HCT116 (cell line): ENCODE measurements around the gene ACTR3C. TPM values are rescaled to one million over a fixed set of nuclear protein-coding genes. Genes with fewer than 3 reads are reported as not detected.

Source experiments
- ATAC-seq: fragments of 200-7000 bp; cut with Tn5 transposase; 2 replicates; pipeline ENCODE4 v1.9.1; 2020; ENCODE audit warnings: mild to moderate bottlenecking, moderate library complexity
- BruUV-seq: library from RNA; stranded (reverse); fragments of 400-500 nt; replicated peaks from 2 replicates; lab custom pipeline; 2021; lab: Mats Ljungman, UMichigan
- CTCF ChIA-PET: fragments of 300-600 bp; sonication (Branson Sonifier 250); formaldehyde crosslinking; loops from one replicate; lab custom pipeline; 2021; ENCODE audit warnings: antibody characterized with exemption; lab: Charles Lee
- POLR2A ChIA-PET: fragments of 300-600, 350-600 bp; sonication (Branson Sonifier 250); formaldehyde crosslinking; loops from one replicate; lab custom pipeline; 2021; ENCODE audit warnings: antibody characterized with exemption; lab: Charles Lee
- RAD21 ChIA-PET, 2 experiments: fragments of 300-600 bp; sonication (Branson Sonifier 250); formaldehyde crosslinking; loops; one replicate each; lab custom pipeline; 2023; ENCODE audit warnings: low total read pairs in 2 of 2; ENCODE audit not compliant: uncharacterized antibody in 2 of 2, unreplicated experiment in 2 of 2, low non-redundant PET in 1 of 2; lab: Charles Lee
- DNase-seq: peaks from one replicate; pipeline ENCODE4 v3.0.0-alpha.2; 2010; ENCODE audit warnings: low read depth, low spot score
- H2AFZ ChIP-seq: fragments of 200-600 bp; shearing (Covaris generic), sonication (generic); 2 replicates; pipeline ENCODE4 v1.6.1; 2017; ENCODE audit warnings: low read depth, mixed run types, mixed read lengths, antibody characterized with exemption, low read length; ENCODE audit not compliant: poor library complexity, severe bottlenecking
- H3K27ac ChIP-seq: 2 replicates; pipeline ENCODE4 v1.5.1; 2012; ENCODE audit warnings: low read depth, low read length
- H3K27me3 ChIP-seq: fragments of 200-600 bp; sonication (generic); 2 replicates; pipeline ENCODE4 v1.6.1; 2016; ENCODE audit warnings: mixed run types, low read length, mixed read lengths; ENCODE audit not compliant: insufficient read depth
- H3K36me3 ChIP-seq, 2 experiments: fragments of 200-500 bp in 1 of 2; fragments of 200-600 bp in 1 of 2; sonication (Bioruptor generic) in 1 of 2; sonication (generic) in 1 of 2; 2 replicates each; pipeline versions ENCODE4 v1.5.1 to v1.6.1; 2014 to 2016; ENCODE audit warnings: low read length in 2 of 2, inconsistent platforms in 1 of 2, mixed read lengths in 1 of 2, mixed run types in 1 of 2; ENCODE audit not compliant: insufficient read depth in 2 of 2, control insufficient read depth in 1 of 2
- H3K4me1 ChIP-seq, 2 experiments: fragments of 200-600 bp in 1 of 2; sonication (generic) in 1 of 2; 2 replicates each; pipeline versions ENCODE4 v1.5.1 to v1.6.1; 2012 to 2017; ENCODE audit warnings: low read length in 2 of 2, inconsistent platforms in 1 of 2, mild to moderate bottlenecking in 1 of 2, mixed read lengths in 1 of 2, mixed run types in 1 of 2, moderate library complexity in 1 of 2; ENCODE audit not compliant: insufficient read depth in 2 of 2, control insufficient read depth in 1 of 2
- H3K4me2 ChIP-seq: fragments of 200-600 bp; sonication (generic); 2 replicates; pipeline ENCODE4 v1.6.1; 2017; ENCODE audit warnings: mixed run types, low read length, mixed read lengths
- H3K4me3 ChIP-seq, 2 experiments: fragments of 200-600 bp in 1 of 2; sonication (generic) in 1 of 2; replicated peaks in 1 of 2; 2 replicates each; pipeline ENCODE4 v1.5.1; 2011 to 2016; ENCODE audit warnings: low read length in 2 of 2, control low read depth in 1 of 2, low read depth in 1 of 2, mild to moderate bottlenecking in 1 of 2, mixed read lengths in 1 of 2, mixed run types in 1 of 2
- H3K79me2 ChIP-seq: fragments of 200-600 bp; sonication (generic); 2 replicates; pipeline ENCODE4 v1.6.1; 2017; ENCODE audit warnings: mild to moderate bottlenecking, mixed run types, low read length, moderate library complexity, mixed read lengths; ENCODE audit not compliant: insufficient read depth
- H3K9ac ChIP-seq: fragments of 200-600 bp; sonication (generic); 2 replicates; pipeline ENCODE4 v1.6.1; 2016; ENCODE audit warnings: low read length, mixed read lengths
- H3K9me2 ChIP-seq: fragments of 200-600 bp; sonication (generic), shearing (Covaris generic); 2 replicates; pipeline ENCODE4 v1.6.1; 2017; ENCODE audit warnings: mixed run types, mild to moderate bottlenecking, moderate library complexity; ENCODE audit not compliant: insufficient read depth
- H3K9me3 ChIP-seq, 2 experiments: fragments of 200-500 bp in 1 of 2; fragments of 200-600 bp in 1 of 2; sonication (Bioruptor generic) in 1 of 2; sonication (generic) in 1 of 2; 2 replicates each; pipeline ENCODE4 v1.6.1; 2014 to 2017; ENCODE audit warnings: low read length in 2 of 2, mixed read lengths in 2 of 2, inconsistent platforms in 1 of 2, low read depth in 1 of 2, mild to moderate bottlenecking in 1 of 2, mixed run types in 1 of 2, moderate library complexity in 1 of 2; ENCODE audit not compliant: control insufficient read depth in 1 of 2, insufficient read depth in 1 of 2
- H4K20me1 ChIP-seq: fragments of 200-600 bp; sonication (generic), shearing (Covaris generic); 2 replicates; pipeline ENCODE4 v1.6.1; 2017; ENCODE audit warnings: mixed run types, mild to moderate bottlenecking, moderate library complexity; ENCODE audit not compliant: insufficient read depth
- CEBPB ChIP-seq: IDR thresholded peaks from 2 replicates; pipeline ENCODE4 v1.6.1; 2012; ENCODE audit warnings: low read depth
- ELF1 ChIP-seq: IDR thresholded peaks from 2 replicates; pipeline ENCODE4 v1.6.1; 2012; ENCODE audit warnings: low read depth, borderline replicate concordance
- POLR2A ChIP-seq: IDR thresholded peaks from 2 replicates; pipeline ENCODE4 v1.7.0; 2011; ENCODE audit warnings: borderline replicate concordance; ENCODE audit not compliant: insufficient read depth, insufficient read length; ENCODE audit errors: extremely low read depth
- RAD21 ChIP-seq: IDR thresholded peaks from 2 replicates; pipeline ENCODE4 v1.6.1; 2012; ENCODE audit warnings: low read depth, mild to moderate bottlenecking
- SIN3A ChIP-seq: IDR thresholded peaks from 2 replicates; pipeline ENCODE4 v1.6.1; 2012; ENCODE audit warnings: low read depth
- SP1 ChIP-seq: IDR thresholded peaks from 2 replicates; pipeline ENCODE4 v1.6.1; 2012; ENCODE audit warnings: low read depth
- SRF ChIP-seq: IDR thresholded peaks from 2 replicates; pipeline ENCODE4 v1.6.1; 2012; ENCODE audit warnings: low read depth
- TCF7L2 ChIP-seq: IDR thresholded peaks from 2 replicates; pipeline ENCODE4 v1.7.0; 2011; ENCODE audit warnings: borderline replicate concordance, inconsistent platforms; ENCODE audit not compliant: insufficient read depth, insufficient read length; ENCODE audit errors: extremely low read depth
- YY1 ChIP-seq: IDR thresholded peaks from 2 replicates; pipeline ENCODE4 v1.6.1; 2011; ENCODE audit warnings: low read length, low read depth, moderate library complexity, mild to moderate bottlenecking; ENCODE audit not compliant: insufficient replicate concordance; ENCODE audit errors: extremely low read depth
- ZFX ChIP-seq: fragments of 450-650 bp; IDR thresholded peaks from 2 replicates; pipeline ENCODE4 v1.6.1; 2017
- intact Hi-C: fragments of 100-400 bp; cut with micrococcal nuclease; formaldehyde crosslinking; loops from 2 replicates; pipeline ENCODE4 v1.10.0; 2022
- total RNA-seq: library from RNA; stranded (reverse); gene quantifications from one replicate; pipeline ENCODE4 v1.2.1, GENCODE V29; 2021; ENCODE audit not compliant: unreplicated experiment
- TF ChIP-seq, protein P1 (sequence below): IDR thresholded peaks from 2 replicates; pipeline ENCODE4 v1.6.1; 2012
- TF ChIP-seq, protein P2 (sequence below): IDR thresholded peaks from 2 replicates; pipeline ENCODE4 v1.6.1; 2012
- TF ChIP-seq, protein P3 (sequence below): IDR thresholded peaks from 2 replicates; pipeline ENCODE4 v1.6.1; 2011; ENCODE audit warnings: mild to moderate bottlenecking, low read length, moderate library complexity; ENCODE audit not compliant: insufficient replicate concordance; ENCODE audit errors: extremely low read depth

The ACTR3C gene
- total RNA-seq, 1 experiment from 2014 or later, result 2.0 TPM

DNA sequence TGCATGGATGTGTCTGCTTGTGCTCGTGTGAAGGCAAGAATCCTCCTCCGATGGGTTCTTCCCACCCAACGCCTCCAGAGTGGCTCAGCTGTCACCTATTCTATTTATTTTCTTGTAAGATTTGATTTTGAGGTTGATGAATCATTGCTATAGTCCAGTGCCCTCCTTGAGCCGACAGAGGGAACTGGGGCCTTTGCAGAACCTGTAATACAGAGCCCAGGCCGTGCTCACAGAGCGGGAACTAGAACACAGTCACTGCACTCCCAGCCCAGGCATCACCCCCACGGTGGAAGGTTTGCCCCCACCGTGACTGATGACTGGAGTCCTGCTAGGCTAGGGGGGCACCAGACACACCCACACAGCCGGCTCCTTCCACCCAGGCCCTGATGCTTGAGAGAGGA is 16.1 kb upstream of the ACTR3C start:
- intact Hi-C loops, result no loop called here
- ChIA-PET POLR2A (no interaction called here), RAD21 (no interaction called here)
- no peak overlapping the region for H3K9ac ChIP-seq
- BruUV-seq, result no TSS peak
- no peak overlapping the region for H3K4me3 ChIP-seq
- no peaks in the 10 kb centered on the region for H3K9me2 ChIP-seq
- H3K79me2 ChIP-seq, result no peaks in the 10 kb centered on the region
- H3K27me3 ChIP-seq, result no peaks in the 10 kb centered on the region
- H3K9me3 ChIP-seq, result no peaks in the 10 kb centered on the region
- H3K27ac ChIP-seq, result no peak overlapping the region
- DNase-seq (no peak), ATAC-seq (no peak)
- no peaks in the 10 kb centered on the region for H3K36me3 ChIP-seq
- no peaks in the 10 kb centered on the region for H3K4me1 ChIP-seq
- TF ChIP-seq POLR2A (no peak), SRF (no peak), ZFX (no peak)
- TF ChIP-seq, all 23 proteins: peak for 0
- CTCF ChIA-PET, result no interaction called here
- Histone ChIP-seq H4K20me1 (no peaks in the 10 kb centered on the region), H3K4me2 (no peak overlapping the region), H2AFZ (no peak overlapping the region)

DNA sequence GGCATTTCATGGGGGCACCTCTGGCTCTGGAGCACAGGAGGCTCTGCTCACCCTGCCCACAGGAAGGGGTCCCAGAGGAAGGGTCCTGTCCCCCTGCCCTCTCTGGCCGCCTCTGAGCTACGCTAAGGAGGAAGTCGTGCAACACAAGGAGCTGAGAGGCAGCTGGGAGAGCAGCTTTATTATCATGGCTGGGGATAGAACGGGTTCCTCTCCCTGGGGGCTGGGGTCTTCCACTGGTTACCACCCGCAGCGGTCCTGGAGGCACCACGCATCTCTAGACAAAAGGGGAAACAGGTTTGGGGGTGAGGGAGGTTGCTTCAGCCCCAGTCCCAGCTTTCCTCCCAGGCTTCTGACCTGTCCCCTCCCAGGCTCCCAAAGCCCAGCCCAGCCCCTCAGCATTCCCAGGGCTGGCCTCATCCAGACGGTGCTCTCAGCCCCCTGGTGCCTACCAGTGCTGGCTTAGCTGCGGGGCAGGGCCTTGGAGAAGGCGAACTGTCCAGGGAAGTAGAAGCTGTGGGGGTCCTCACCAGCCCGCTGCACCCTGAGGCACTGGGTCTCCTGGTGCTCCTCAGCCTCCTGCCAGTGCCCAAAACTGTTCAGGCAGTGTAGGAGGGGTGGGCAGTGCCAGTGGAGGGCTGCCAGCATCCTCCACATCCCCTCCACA is 15.0 kb upstream of the ACTR3C start:
- DNase-seq, result no peak
- H3K79me2 ChIP-seq, result no peaks in the 10 kb centered on the region
- H3K27ac ChIP-seq, result no peak overlapping the region
- ChIA-PET CTCF (no interaction called here), RAD21 (no interaction called here), POLR2A (no interaction called here)
- no peaks in the 10 kb centered on the region for H3K9me3 ChIP-seq
- no peak overlapping the region for H3K4me2 ChIP-seq
- no peak for ATAC-seq
- intact Hi-C loops, result no loop called here
- H3K9me2 ChIP-seq, result no peaks in the 10 kb centered on the region
- no peak overlapping the region for H3K9ac ChIP-seq
- BruUV-seq, result no TSS peak
- no peaks in the 10 kb centered on the region for H4K20me1 ChIP-seq
- no peak overlapping the region for H3K4me3 ChIP-seq
- H3K36me3 ChIP-seq, result no peaks in the 10 kb centered on the region
- H3K4me1 ChIP-seq, result no peaks in the 10 kb centered on the region
- no peak overlapping the region for H2AFZ ChIP-seq
- no peaks in the 10 kb centered on the region for H3K27me3 ChIP-seq
- TF ChIP-seq SIN3A (no peak), RAD21 (no peak), SP1 (no peak), ZFX (no peak), YY1 (no peak), TCF7L2 (no peak), CEBPB (no peak), ELF1 (no peak)
- TF ChIP-seq, protein P1, sequence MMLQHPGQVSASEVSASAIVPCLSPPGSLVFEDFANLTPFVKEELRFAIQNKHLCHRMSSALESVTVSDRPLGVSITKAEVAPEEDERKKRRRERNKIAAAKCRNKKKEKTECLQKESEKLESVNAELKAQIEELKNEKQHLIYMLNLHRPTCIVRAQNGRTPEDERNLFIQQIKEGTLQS, result no peak
- TF ChIP-seq, protein P2, sequence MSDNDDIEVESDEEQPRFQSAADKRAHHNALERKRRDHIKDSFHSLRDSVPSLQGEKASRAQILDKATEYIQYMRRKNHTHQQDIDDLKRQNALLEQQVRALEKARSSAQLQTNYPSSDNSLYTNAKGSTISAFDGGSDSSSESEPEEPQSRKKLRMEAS, result no peak
- TF ChIP-seq, protein P3, sequence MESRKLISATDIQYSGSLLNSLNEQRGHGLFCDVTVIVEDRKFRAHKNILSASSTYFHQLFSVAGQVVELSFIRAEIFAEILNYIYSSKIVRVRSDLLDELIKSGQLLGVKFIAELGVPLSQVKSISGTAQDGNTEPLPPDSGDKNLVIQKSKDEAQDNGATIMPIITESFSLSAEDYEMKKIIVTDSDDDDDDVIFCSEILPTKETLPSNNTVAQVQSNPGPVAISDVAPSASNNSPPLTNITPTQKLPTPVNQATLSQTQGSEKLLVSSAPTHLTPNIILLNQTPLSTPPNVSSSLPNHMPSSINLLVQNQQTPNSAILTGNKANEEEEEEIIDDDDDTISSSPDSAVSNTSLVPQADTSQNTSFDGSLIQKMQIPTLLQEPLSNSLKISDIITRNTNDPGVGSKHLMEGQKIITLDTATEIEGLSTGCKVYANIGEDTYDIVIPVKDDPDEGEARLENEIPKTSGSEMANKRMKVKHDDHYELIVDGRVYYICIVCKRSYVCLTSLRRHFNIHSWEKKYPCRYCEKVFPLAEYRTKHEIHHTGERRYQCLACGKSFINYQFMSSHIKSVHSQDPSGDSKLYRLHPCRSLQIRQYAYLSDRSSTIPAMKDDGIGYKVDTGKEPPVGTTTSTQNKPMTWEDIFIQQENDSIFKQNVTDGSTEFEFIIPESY, result no peak
